ENCODE data around the gene ACTRT2. TPM values are rescaled to one million over a fixed set of nuclear protein-coding genes. Genes with fewer than 3 reads are reported as not detected.

The ACTRT2 gene
- total RNA-seq, 1 experiment from 2014 or later = not detected

DNA sequence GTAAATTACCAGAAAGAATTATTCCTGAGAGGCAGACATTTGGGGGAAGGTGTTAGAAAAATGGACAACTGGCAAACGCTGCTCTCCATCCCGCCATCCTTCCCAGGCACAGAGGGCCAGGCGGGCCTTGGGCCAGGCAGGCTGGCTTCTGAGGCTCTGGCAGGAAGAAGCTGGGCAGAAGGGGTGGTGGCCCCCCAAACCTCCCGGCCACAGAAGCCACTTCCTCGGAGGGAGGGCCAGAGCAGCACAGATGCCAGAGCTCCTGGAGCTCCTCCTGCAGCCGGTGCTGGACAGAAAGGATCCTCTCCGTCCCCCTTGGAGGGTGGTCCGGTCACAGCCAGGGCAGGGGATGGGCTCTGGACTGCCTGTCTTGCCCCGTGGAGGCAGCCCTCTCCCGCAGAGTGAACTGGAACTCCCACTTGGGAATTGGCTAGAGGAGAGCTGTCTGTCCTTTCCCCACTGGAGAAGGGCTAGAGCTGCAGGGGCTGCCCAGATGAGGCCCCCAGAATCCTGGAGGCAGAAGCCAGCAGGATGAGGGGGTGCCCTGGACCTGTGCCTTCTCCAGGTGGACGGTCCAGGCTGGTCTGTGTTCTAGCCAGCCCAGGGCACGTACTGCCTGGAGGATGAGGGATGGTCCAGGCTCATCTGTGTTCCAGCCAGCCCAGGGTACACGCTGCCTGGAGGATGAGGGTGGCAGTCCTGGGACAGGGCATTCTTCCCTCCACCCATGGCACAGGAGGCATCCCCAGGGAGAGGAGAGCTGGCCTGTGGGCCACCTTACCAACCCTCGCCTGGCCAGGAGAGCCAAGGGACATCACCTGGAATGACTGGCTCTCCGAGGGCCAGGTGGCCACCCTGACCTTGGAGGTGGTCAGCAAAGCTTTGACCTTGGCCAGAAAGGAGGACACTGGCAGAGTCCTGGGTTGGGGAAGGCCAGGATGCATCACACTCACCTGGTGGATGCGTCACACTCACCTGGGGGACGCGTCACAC lies 47.4 kb upstream of the ACTRT2 start:
- no peak overlapping the region for H3K4me3 Mint-ChIP-seq
- H2BK15ac ChIP-seq (ENCODE audit: low read depth, low read length) = no peak overlapping the region

More for the DNA sequence above, 47.4 kb upstream of the ACTRT2 start:
- no peak for DNase-seq
- Mint-ChIP-seq H3K4me1 (no peaks in the 10 kb centered on the region), H3K36me3 (ENCODE audit: insufficient read depth in 1 of 3, low read depth in 3 of 3) (peaks cover 0 to 14% (median 0%) of the 10 kb centered on the region in 3 experiments; a peak in 1 of 7 replicates), H3K9me3 (peaks cover 0 to 52% of the 10 kb centered on the region in 2 experiments; a peak in 3 of 5 replicates), H3K27me3 (ENCODE audit: low read depth) (no peaks in the 10 kb centered on the region; the same call in 1 of the 2 replicates), H3K27ac (no peak overlapping the region)
- Histone ChIP-seq H3K4me2 (ENCODE audit: insufficient read depth, insufficient read length, low read length) (no peak overlapping the region), H3K14ac (ENCODE audit: insufficient read depth, low read length) (no peak overlapping the region), H3K9me3 (ENCODE audit: control insufficient read depth, low read depth, low read length) (peaks cover 79% of the 10 kb centered on the region), H3K56ac (ENCODE audit: insufficient read length, low read depth, low read length) (no peak overlapping the region), H3K79me1 (ENCODE audit: insufficient read depth, low read depth, low read length, poor library complexity, severe bottlenecking) (no peaks in the 10 kb centered on the region), H3K79me2 (ENCODE audit: insufficient read depth, low read length) (no peaks in the 10 kb centered on the region), H3K23me2 (ENCODE audit: insufficient read length, low read depth, low read length, poor library complexity, severe bottlenecking) (no peaks in the 10 kb centered on the region), H3K27ac (ENCODE audit: insufficient read length, low read depth, low read length) (no peak overlapping the region), H4K5ac (ENCODE audit: insufficient read length, low read depth, low read length) (no peak overlapping the region), H4K8ac (replicated peaks; ENCODE audit: insufficient read length, low read depth, low read length) (no peak overlapping the region), H4K91ac (ENCODE audit: insufficient read length, low read depth, low read length) (no peak overlapping the region), H2AFZ (ENCODE audit: low read length) (no peak overlapping the region), H3T11ph (ENCODE audit: low read length) (no peak overlapping the region), H3K4me1 (ENCODE audit: insufficient read depth, low read length) (no peaks in the 10 kb centered on the region), H3K27me3 (ENCODE audit: insufficient read depth, low read length) (no peaks in the 10 kb centered on the region), H2BK12ac (ENCODE audit: insufficient read length, low read depth, low read length) (no peak overlapping the region), H2BK5ac (ENCODE audit: insufficient read length, low read length) (no peak overlapping the region), H2BK120ac (ENCODE audit: low read depth, low read length, poor library complexity, severe bottlenecking) (no peak overlapping the region), H4K20me1 (ENCODE audit: control insufficient read depth, insufficient read depth, insufficient read length) (no peaks in the 10 kb centered on the region), H3K9ac (ENCODE audit: extremely low read depth, insufficient read length, low read length) (no peak overlapping the region), H3K23ac (ENCODE audit: insufficient read length, low read depth, low read length) (no peak overlapping the region), H2AK5ac (ENCODE audit: insufficient read length, low read length) (no peak overlapping the region), H2BK20ac (ENCODE audit: low read depth, low read length, poor library complexity, severe bottlenecking) (no peak overlapping the region), H3K18ac (ENCODE audit: insufficient read length, low read depth, low read length) (no peak overlapping the region), H3K4ac (ENCODE audit: low read depth, low read length) (no peak overlapping the region)
- no CpG with 5 or more reads among the region's 18 CpGs for whole genome bisulfite sequencing (ENCODE audit: extremely low coverage, insufficient read length, low lambda C conversion rate)
- TF ChIP-seq, protein P1, sequence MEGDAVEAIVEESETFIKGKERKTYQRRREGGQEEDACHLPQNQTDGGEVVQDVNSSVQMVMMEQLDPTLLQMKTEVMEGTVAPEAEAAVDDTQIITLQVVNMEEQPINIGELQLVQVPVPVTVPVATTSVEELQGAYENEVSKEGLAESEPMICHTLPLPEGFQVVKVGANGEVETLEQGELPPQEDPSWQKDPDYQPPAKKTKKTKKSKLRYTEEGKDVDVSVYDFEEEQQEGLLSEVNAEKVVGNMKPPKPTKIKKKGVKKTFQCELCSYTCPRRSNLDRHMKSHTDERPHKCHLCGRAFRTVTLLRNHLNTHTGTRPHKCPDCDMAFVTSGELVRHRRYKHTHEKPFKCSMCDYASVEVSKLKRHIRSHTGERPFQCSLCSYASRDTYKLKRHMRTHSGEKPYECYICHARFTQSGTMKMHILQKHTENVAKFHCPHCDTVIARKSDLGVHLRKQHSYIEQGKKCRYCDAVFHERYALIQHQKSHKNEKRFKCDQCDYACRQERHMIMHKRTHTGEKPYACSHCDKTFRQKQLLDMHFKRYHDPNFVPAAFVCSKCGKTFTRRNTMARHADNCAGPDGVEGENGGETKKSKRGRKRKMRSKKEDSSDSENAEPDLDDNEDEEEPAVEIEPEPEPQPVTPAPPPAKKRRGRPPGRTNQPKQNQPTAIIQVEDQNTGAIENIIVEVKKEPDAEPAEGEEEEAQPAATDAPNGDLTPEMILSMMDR (conservative IDR thresholded peaks at IDR 0.05) = no peak
